Measurements from ENCODE around the gene CHAC1.

- TF ChIP-seq, protein P1, sequence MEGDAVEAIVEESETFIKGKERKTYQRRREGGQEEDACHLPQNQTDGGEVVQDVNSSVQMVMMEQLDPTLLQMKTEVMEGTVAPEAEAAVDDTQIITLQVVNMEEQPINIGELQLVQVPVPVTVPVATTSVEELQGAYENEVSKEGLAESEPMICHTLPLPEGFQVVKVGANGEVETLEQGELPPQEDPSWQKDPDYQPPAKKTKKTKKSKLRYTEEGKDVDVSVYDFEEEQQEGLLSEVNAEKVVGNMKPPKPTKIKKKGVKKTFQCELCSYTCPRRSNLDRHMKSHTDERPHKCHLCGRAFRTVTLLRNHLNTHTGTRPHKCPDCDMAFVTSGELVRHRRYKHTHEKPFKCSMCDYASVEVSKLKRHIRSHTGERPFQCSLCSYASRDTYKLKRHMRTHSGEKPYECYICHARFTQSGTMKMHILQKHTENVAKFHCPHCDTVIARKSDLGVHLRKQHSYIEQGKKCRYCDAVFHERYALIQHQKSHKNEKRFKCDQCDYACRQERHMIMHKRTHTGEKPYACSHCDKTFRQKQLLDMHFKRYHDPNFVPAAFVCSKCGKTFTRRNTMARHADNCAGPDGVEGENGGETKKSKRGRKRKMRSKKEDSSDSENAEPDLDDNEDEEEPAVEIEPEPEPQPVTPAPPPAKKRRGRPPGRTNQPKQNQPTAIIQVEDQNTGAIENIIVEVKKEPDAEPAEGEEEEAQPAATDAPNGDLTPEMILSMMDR (IDR thresholded peaks at IDR 0.05; ENCODE audit: insufficient read depth, low read length) = no peak
- TF ChIP-seq, protein P2, sequence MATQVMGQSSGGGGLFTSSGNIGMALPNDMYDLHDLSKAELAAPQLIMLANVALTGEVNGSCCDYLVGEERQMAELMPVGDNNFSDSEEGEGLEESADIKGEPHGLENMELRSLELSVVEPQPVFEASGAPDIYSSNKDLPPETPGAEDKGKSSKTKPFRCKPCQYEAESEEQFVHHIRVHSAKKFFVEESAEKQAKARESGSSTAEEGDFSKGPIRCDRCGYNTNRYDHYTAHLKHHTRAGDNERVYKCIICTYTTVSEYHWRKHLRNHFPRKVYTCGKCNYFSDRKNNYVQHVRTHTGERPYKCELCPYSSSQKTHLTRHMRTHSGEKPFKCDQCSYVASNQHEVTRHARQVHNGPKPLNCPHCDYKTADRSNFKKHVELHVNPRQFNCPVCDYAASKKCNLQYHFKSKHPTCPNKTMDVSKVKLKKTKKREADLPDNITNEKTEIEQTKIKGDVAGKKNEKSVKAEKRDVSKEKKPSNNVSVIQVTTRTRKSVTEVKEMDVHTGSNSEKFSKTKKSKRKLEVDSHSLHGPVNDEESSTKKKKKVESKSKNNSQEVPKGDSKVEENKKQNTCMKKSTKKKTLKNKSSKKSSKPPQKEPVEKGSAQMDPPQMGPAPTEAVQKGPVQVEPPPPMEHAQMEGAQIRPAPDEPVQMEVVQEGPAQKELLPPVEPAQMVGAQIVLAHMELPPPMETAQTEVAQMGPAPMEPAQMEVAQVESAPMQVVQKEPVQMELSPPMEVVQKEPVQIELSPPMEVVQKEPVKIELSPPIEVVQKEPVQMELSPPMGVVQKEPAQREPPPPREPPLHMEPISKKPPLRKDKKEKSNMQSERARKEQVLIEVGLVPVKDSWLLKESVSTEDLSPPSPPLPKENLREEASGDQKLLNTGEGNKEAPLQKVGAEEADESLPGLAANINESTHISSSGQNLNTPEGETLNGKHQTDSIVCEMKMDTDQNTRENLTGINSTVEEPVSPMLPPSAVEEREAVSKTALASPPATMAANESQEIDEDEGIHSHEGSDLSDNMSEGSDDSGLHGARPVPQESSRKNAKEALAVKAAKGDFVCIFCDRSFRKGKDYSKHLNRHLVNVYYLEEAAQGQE (IDR thresholded peaks at IDR 0.05; ENCODE audit: insufficient replicate concordance, low read depth) = no peak
- TF ChIP-seq POLR2AphosphoS5 (IDR thresholded peaks at IDR 0.05; ENCODE audit: low read depth) (peak; percentile 48), GABPA (IDR thresholded peaks at IDR 0.05; ENCODE audit: low read depth) (peak; percentile 25; the same call in 1 of the 2 replicates), SPI1 (IDR thresholded peaks at IDR 0.05; ENCODE audit: borderline replicate concordance, low read depth) (no peak; the same call in 1 of the 2 replicates)
Measured at GRCh38 chr15:40942337-40942854, 10.9 kb upstream of the CHAC1 start.

All from HL-60 (cell line).